GM18517 (cell line): ENCODE results near the gene FAM181A.

Experiments
- ATAC-seq: cut with Tn5 transposase; IDR thresholded peaks from one replicate; pipeline ENCODE4 v1.9.1; 2021; ENCODE audit warnings: mild to moderate bottlenecking, moderate library complexity; ENCODE audit not compliant: unreplicated experiment

FAM181A gene

DNA sequence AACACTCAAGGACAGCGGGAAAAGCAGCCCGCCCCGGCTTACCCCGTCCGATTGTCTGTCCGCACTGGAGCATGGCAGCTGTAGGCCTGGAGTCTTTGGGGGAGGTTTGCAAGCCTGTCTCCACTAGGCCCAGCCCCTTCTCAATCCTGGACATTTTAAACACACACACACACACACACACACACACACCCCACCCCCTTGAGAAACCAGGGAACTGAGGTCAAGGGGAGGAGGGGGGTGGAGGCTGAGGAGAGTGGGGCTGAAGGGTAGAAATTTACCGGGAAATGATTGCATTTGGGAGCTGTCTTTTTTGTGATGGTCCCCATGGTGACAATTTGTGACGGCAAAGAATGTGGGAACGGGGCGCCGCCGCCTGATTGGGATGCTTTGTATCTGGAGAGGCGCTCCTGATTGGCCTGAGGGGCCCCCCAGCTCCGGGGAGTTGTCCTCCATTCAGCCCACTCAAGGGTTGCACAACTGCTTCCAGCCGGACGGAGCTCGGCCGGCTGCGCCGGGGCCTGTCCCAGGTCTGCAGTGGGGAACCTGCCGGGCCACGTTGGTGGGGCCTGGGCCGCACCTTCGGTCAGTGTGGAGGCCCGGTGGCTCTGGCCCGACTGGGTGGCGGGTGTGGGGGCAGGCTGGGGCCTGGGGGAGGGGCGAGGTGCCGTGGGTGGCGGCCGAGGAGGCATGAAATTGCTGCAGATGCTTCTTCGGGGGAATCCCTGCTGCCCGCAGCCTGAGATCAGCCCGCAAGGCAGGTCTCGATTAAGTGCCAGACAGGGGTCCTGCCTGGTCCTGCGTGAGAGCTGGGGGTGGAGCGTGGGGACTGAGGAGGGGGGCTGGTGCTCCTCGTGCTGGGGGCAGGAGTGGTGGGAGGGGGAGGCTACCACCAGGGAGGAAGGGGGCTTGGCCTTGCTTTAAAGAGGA is at the start of gene FAM181A:
Gene FAM181A (plus strand): TSS at position 472 of the 927 bp plus-strand sequence. CDS start 942 bp downstream, outside the sequence.
- no peak for ATAC-seq

- no peak for ATAC-seq
Measured at GRCh38 chr14:93878212-93878611, 48.9 kb upstream of the FAM181A start.

GRCh38 chr14:93878871-93879270 is 48.3 kb upstream of the FAM181A start:
- ATAC-seq, result no peak

DNA sequence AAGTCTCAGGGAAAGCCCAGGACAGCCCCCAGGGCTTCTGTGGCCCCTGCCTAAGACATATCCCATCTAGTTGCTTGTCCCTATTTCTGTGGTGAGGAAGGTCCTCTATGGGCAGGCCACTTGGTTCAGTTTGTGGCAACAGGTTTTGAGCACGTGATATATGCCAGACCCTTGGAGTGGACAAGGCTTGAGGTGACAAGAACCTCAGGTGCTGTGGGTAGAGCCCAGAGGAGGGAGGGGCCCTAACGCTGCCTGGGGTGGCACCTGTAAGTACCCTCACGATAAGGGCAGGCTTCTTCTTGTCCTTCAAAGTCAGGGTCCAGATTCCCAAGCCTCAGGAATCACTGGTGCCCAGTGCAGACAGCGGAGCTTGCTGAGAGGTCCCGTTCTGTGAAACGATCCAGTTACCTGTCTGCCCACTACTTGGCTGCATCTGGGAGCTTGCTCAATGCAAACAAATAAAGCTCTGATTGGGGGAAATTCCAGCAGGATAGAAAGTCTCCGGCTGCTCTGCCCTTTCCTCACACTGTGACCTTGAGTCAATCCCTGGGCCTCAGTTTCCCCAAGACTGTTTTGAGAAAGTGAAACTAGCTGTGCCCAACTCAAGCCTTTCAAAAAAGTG is 47.7 kb upstream of the FAM181A start:
- ATAC-seq, result no peak

- no peak for ATAC-seq
Measured at GRCh38 chr14:93880021-93880820, 46.9 kb upstream of the FAM181A start.

- no peak for ATAC-seq
Measured at GRCh38 chr14:93884950-93885349, 42.2 kb upstream of the FAM181A start.

DNA sequence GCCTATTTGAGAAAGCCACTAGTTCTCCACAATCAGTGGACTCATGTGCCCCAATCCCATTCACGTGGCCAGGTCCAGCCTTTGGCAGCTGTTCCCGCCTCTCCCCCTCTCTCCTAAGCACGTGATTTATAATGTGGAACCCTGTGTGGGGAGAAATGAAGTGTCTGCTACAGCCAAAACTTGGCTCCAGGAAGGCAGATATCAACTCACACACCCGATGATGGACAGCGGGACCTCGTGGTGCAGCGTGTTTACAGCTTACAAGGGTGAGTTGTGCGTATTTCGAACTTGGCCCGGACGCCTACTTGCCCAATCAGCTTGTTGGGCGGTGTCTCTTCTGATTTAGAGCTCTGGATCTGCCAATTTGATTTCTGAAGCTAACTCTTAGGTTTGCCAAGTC is 38.1 kb upstream of the FAM181A start:
- ATAC-seq, result no peak

DNA sequence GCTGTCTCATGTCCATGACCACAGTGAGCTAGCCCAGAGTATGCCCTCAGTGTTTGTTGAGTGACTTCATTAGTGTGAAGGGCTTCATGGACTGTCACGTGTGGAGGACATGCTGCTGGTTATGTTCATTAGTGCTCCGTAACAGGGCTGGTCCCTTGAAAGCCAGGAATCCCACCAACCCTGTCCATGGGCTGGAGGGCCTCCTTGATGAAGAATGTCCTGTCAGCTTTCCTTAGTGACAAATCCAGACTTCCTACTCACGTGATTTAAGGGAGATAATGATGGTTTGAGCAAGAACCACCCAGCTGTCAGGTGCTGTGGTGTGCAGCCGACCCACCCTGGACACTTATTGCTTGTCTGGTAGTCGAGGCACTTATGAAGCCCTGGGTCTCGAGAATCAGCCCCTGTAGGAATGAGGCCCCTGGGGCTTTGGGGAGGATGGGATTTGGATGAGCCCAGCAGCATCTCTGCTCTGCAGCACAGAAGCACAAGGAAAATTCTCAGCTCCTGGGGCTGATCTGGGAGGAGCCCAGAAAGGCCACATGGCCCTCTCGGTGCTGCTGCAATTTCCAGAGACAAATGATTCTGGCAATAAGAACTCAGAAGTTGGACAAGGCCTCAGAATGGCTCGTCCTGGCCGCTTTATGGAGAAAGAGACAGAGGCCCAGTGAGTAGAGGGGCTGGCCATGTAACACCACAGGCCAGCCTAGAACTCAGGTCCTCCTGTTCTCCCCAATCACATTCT is 37.2 kb upstream of the FAM181A start:
- no peak for ATAC-seq

GRCh38 chr14:93891756-93892504 is 35.2 kb upstream of the FAM181A start:
- ATAC-seq, result no peak

- ATAC-seq, result no peak
Measured at GRCh38 chr14:93892505-93892839, 34.7 kb upstream of the FAM181A start.

DNA sequence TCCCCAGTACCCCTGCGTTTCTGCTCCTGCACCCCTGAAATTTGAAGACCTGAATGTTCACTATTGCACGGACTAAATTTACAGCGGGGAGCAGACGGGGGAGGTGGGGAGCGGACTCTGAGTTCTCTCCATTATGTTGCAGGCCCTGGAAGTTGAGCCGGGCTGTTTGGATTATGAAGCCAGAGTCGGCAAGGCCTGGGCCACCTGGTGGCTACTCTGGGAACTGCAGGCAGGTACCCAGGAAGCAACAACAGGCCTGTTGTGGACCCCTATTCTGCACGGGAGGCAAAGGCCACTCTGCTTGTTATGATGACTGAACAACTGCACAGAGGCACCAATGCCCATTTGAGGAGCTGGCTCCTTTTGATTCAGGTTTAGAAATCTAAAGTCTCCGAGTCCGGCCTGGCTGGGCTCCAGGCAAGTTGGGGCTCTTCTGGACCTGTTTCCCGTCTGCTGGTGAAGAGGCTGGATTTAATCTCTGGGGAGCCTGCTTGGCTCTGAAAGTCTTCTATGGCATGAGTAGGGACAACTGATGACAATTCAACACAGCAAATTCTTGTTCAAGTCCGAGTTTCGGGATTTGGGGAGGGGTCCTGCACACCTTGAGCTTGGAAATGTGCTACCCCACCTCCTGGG is 34.1 kb upstream of the FAM181A start:
- ATAC-seq, result no peak

DNA sequence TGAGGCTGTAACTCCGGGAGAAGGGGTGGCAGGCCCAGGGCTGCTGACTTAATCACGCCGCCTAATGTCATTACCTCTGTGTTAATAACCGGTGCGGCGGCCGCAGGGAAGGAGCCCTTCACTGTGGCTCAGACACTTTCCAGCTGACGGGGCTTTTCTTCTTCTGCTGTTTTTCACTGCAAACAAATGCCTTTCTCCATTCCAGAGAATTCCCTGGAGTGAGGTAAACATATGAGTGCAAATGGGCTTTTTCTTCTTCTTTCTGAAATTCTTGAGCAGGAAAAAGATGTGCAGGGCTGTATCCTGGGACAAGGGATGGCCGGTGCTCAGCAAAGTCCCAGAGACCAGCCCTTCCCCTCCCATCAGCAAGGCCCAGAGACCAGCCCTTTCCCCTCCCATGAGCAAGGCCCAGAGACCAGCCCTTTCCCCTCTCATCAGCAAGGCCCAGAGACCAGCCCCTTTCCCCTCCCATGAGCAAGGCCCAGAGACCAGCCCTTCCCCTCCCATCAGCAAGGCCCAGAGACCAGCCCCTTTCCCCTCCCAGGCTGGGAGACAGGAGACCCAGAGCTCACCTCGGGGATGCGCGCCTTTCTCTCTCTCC is 33.4 kb upstream of the FAM181A start:
- ATAC-seq, result no peak

GRCh38 chr14:93895023-93895604 is 32.0 kb upstream of the FAM181A start:
- no peak for ATAC-seq

- ATAC-seq, result no peak
Measured at GRCh38 chr14:93897476-93897845, 29.7 kb upstream of the FAM181A start.

GRCh38 chr14:93898081-93898611 is 29.0 kb upstream of the FAM181A start:
- no peak for ATAC-seq

GRCh38 chr14:93898731-93899130 is 28.4 kb upstream of the FAM181A start:
- ATAC-seq, result no peak

- no peak for ATAC-seq
Measured at GRCh38 chr14:93901813-93902212, 25.3 kb upstream of the FAM181A start.

- ATAC-seq, result no peak
Measured at GRCh38 chr14:93902619-93903307, 24.4 kb upstream of the FAM181A start.
